Measurements from ENCODE around the gene LMNA. TPM values are rescaled to one million over a fixed set of nuclear protein-coding genes. Genes with fewer than 3 reads are reported as not detected.

Gene LMNA
- total and polyA plus RNA-seq, 2 of the 4 experiments (the other 2 are of a cell fraction), result 563 to 755 TPM

GRCh38 chr1:156140879-156141707 lies 26.6 kb downstream of the LMNA start:
- dilution Hi-C loops (cut with HindIII; ENCODE audit: low sequenced_read_pairs, unreplicated experiment) (no loop called here), in situ Hi-C loops (cut with MboI; ENCODE audit: low sequenced_read_pairs) (no loop called here), intact Hi-C loops (cut with micrococcal nuclease) (loop anchor here (2.0 kb wide), 1 partner anchor 44 kb away; no protein-coding TSS in a partner anchor)
- no peak overlapping the region for H2BK120ac ChIP-seq (ENCODE audit: low read depth, low read length)
- POLR2A ChIA-PET (ENCODE audit: unreplicated experiment), result no interaction called here
- peak; percentile 30 for ATAC-seq (ENCODE audit: low read depth)
- no peak overlapping the region for H3K23ac ChIP-seq (ENCODE audit: low read depth, low read length)
- no peaks in the 10 kb centered on the region for H3K9me3 ChIP-seq (ENCODE audit: control insufficient read depth, insufficient read depth, low read length)
- no TSS peak for BruUV-seq (replicated peaks)
- H3K4me1 ChIP-seq (ENCODE audit: control insufficient read depth, insufficient read depth, low read length), result peaks cover 11% of the 10 kb centered on the region; the same call in 1 of the 2 replicates
- H2AK9ac ChIP-seq (replicated peaks; ENCODE audit: low read depth, low read length, poor library complexity), result peak overlapping the region; percentile 25
- WGBS, 2 experiments (ENCODE audit: extremely low coverage in 2 of 2, insufficient read length in 1 of 2), result 53% methylated on average over 4 of the region's 20 CpGs; no CpG with 5 or more reads in 1 of the 2 experiments
- peaks cover 50% of the 10 kb centered on the region for H3K36me3 ChIP-seq (ENCODE audit: control insufficient read depth, insufficient read depth, low read length)
- CTCF ChIA-PET, result interaction anchor here (1.2 to 1.6 kb wide), 2 partner anchors 19 to 45 kb away, joined by 3 to 7 read pairs; no protein-coding TSS in a partner anchor
- H4K91ac ChIP-seq (ENCODE audit: insufficient read depth, low read depth, low read length), result no peak overlapping the region
- no peak overlapping the region for H3K56ac ChIP-seq (ENCODE audit: extremely low read depth, insufficient read depth, low read length)
- peaks cover 13 to 53% of the 10 kb centered on the region in 2 experiments; a peak in 3 of 4 replicates for H3K79me1 ChIP-seq (ENCODE audit: low read depth in 1 of 2, low read length in 2 of 2)
- H2BK15ac ChIP-seq (ENCODE audit: low read depth, low read length), result no peak overlapping the region
- DNase-seq, result peak; percentile 48
- no peaks in the 10 kb centered on the region for H3K27me3 ChIP-seq (ENCODE audit: control insufficient read depth, insufficient read depth, low read length)
- H3K4ac ChIP-seq (ENCODE audit: low read depth, low read length), result no peak overlapping the region
- TF ChIP-seq, protein P1, sequence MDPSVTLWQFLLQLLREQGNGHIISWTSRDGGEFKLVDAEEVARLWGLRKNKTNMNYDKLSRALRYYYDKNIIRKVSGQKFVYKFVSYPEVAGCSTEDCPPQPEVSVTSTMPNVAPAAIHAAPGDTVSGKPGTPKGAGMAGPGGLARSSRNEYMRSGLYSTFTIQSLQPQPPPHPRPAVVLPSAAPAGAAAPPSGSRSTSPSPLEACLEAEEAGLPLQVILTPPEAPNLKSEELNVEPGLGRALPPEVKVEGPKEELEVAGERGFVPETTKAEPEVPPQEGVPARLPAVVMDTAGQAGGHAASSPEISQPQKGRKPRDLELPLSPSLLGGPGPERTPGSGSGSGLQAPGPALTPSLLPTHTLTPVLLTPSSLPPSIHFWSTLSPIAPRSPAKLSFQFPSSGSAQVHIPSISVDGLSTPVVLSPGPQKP (IDR thresholded peaks at IDR 0.05; ENCODE audit: borderline replicate concordance, low read depth, low read length), result no peak
- TF ChIP-seq MXI1 (IDR thresholded peaks at IDR 0.05; ENCODE audit: borderline replicate concordance, low read depth, low read length) (no peak), CTCF (conservative IDR thresholded peaks at IDR 0.05; ENCODE audit: low read depth, low read length) (peak; percentile 46), USF2 (IDR thresholded peaks at IDR 0.05; ENCODE audit: low read depth, low read length) (peak; percentile 34), MAZ (IDR thresholded peaks at IDR 0.05; ENCODE audit: borderline replicate concordance, low read depth, low read length) (no peak; the same call in 1 of the 2 replicates), RAD21 (IDR thresholded peaks at IDR 0.05; ENCODE audit: low read length) (peak; percentile 33), POLR2A (IDR thresholded peaks at IDR 0.05; ENCODE audit: low read depth, low read length) (peak; percentile 40)
- H3K9me1 ChIP-seq (ENCODE audit: insufficient read depth, low read length), result 0 out of 2 replicates have a peak, but pooled peaks cover 8% of the 10 kb centered on the region
- H2BK20ac ChIP-seq (ENCODE audit: low read depth, low read length), result no peak overlapping the region
- no peak overlapping the region for H2AK5ac ChIP-seq (ENCODE audit: low read depth, low read length)
- no peak overlapping the region for H4K5ac ChIP-seq (ENCODE audit: low read depth, low read length)
- no peak overlapping the region for H3K27ac ChIP-seq (ENCODE audit: insufficient read depth, low read length)
- H3K9ac ChIP-seq (ENCODE audit: low read depth, low read length), result no peak overlapping the region
- peak overlapping the region; percentile 40 for H2AFZ ChIP-seq (replicated peaks; ENCODE audit: low read length, poor library complexity)
- no peak overlapping the region for H2BK5ac ChIP-seq (ENCODE audit: low read depth, low read length, poor library complexity, severe bottlenecking)
- H3K4me3 ChIP-seq (ENCODE audit: insufficient read depth, low read depth, low read length), result no peak overlapping the region
- no peak overlapping the region for H3K14ac ChIP-seq (replicated peaks; ENCODE audit: low read depth, low read length)
- H4K8ac ChIP-seq (ENCODE audit: low read depth in 2 of 2, low read length in 2 of 2), result no peak overlapping the region; a peak in 1 of 4 replicates
- H3K18ac ChIP-seq (ENCODE audit: low read depth, low read length), result no peak overlapping the region
- H4K20me1 ChIP-seq (ENCODE audit: insufficient read depth, low read length), result peaks cover 50% of the 10 kb centered on the region
- no peak overlapping the region for H3K4me2 ChIP-seq (ENCODE audit: low read depth, low read length)
